Activated T-cell treated with anti-CD3 and anti-CD28 coated beads, Interleukin-2, amount 50 U/mL, for 24 hours (primary cell): Measurements from ENCODE around the gene GNAL.

ENCODE experiments used
- DNase-seq: peaks from one replicate; pipeline ENCODE4 v3.0.0-alpha.2; 2020
- H3K27ac Mint-ChIP-seq: 2 replicates; pipeline ENCODE4 v1.8.0; 2020; ENCODE audit warnings: mild to moderate bottlenecking, mixed read lengths
- H3K27me3 Mint-ChIP-seq: 2 replicates; pipeline ENCODE4 v1.8.0; 2020; ENCODE audit warnings: mixed read lengths
- H3K36me3 Mint-ChIP-seq: 2 replicates; pipeline ENCODE4 v1.8.0; 2020; ENCODE audit warnings: low read depth, mixed read lengths
- H3K4me1 Mint-ChIP-seq: 2 replicates; pipeline ENCODE4 v1.8.0; 2020; ENCODE audit warnings: low read depth, mixed read lengths
- H3K4me3 Mint-ChIP-seq: 2 replicates; pipeline ENCODE4 v1.8.0; 2020; ENCODE audit warnings: mild to moderate bottlenecking, moderate library complexity, mixed read lengths
- H3K9me3 Mint-ChIP-seq: 2 replicates; pipeline ENCODE4 v1.8.0; 2020; ENCODE audit warnings: mixed read lengths

GNAL gene

DNA sequence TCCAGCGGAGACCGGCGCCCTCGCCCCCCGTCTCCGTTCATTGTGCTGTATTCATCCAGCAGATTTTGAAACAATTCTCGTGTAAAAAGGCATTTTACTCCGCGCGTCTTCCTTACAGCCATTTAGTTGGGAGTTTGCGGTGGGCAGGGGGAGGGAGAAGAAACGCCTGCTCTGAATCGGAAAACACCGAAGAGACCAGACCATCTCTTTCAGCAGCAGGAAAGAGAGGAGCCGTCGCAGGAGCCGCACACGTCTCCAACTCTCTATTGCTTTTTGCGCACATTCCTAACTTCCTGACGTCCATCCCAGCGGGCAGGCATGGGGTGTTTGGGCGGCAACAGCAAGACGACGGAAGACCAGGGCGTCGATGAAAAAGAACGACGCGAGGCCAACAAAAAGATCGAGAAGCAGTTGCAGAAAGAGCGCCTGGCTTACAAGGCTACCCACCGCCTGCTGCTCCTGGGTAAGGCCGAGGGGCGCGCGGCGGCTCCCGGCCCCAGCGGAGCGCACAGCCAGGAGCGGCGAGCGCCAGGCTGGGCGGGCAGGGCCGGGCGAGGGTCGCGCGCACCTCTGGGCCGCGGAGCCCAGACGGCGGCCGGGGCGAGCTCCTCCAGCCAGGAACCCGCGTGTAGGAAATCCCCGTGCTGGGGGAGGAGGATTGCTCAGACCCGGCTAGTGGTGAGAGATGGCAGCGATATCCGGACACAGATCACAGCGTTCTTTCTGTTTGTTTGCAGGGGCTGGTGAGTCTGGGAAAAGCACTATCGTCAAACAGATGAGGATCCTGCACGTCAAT, 63.2 kb downstream of the GNAL start:
- H3K27me3 Mint-ChIP-seq = peaks cover 68% of the 10 kb centered on the region

DNA sequence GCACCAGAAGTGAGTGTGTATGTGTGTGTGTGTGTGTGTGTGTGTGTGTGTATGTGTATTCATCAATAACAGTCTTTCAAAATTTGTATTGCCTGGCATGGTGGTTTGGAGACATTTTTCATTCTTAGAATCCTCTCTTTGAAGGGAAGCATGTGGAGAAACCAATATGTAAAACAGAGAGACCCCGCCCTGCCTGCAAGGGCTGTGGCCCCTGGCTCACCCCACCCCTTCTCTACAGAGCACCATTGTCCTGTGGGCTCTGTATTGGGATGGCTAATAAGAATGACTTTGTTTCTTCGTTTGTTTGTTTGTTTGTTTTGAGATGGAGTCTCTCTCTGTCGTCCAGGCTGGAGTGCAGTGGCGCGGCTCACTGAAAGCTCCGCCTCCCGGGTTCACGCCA, 65.9 kb downstream of the GNAL start:
- no peaks in the 10 kb centered on the region for H3K36me3 Mint-ChIP-seq
- H3K4me3 Mint-ChIP-seq = no peak overlapping the region
- H3K27me3 Mint-ChIP-seq = peaks cover 57% of the 10 kb centered on the region
- H3K4me1 Mint-ChIP-seq = peaks cover 13% of the 10 kb centered on the region
- no peaks in the 10 kb centered on the region for H3K9me3 Mint-ChIP-seq
- no peak overlapping the region for H3K27ac Mint-ChIP-seq
- DNase-seq = no peak

More for the DNA sequence above, 63.2 kb downstream of the GNAL start:
- no peak overlapping the region for H3K27ac Mint-ChIP-seq
- H3K9me3 Mint-ChIP-seq = no peaks in the 10 kb centered on the region
- H3K4me3 Mint-ChIP-seq = peak overlapping the region; percentile 43
- peaks cover 13% of the 10 kb centered on the region for H3K4me1 Mint-ChIP-seq
- no peak for DNase-seq
- no peaks in the 10 kb centered on the region for H3K36me3 Mint-ChIP-seq

GRCh38 chr18:11757084-11757590, 68.1 kb downstream of the GNAL start:
- no peak for DNase-seq
- peaks cover 40% of the 10 kb centered on the region for H3K27me3 Mint-ChIP-seq
- no peaks in the 10 kb centered on the region for H3K9me3 Mint-ChIP-seq
- no peaks in the 10 kb centered on the region for H3K36me3 Mint-ChIP-seq
- H3K4me1 Mint-ChIP-seq = peaks cover 5% of the 10 kb centered on the region
- H3K27ac Mint-ChIP-seq = no peak overlapping the region
- H3K4me3 Mint-ChIP-seq = no peak overlapping the region

DNA sequence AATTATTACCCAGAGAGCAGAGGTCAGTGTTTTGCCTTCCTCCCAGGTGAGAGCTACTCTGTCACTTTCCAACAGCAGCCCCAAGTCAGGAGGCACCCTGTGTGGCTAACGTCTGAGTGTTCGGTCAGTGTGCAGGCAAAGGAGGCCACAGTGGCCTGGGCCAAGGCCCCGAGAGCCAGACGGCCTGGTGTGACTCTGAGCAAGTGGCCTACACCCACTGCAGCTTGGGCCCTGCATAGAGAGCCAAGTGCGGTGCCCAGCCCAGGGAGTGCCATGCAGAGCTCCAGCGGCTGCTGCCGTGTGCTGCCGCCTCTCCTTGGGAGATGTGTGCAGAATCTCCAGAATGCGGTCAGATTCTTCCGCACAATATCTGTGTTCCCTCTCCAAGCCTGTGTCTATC, 70.4 kb downstream of the GNAL start:
- H3K27me3 Mint-ChIP-seq = peaks cover 21% of the 10 kb centered on the region
- no peaks in the 10 kb centered on the region for H3K36me3 Mint-ChIP-seq
- H3K9me3 Mint-ChIP-seq = no peaks in the 10 kb centered on the region
- no peak for DNase-seq
- H3K4me1 Mint-ChIP-seq = no peaks in the 10 kb centered on the region
- H3K27ac Mint-ChIP-seq = no peak overlapping the region
- no peak overlapping the region for H3K4me3 Mint-ChIP-seq

DNA sequence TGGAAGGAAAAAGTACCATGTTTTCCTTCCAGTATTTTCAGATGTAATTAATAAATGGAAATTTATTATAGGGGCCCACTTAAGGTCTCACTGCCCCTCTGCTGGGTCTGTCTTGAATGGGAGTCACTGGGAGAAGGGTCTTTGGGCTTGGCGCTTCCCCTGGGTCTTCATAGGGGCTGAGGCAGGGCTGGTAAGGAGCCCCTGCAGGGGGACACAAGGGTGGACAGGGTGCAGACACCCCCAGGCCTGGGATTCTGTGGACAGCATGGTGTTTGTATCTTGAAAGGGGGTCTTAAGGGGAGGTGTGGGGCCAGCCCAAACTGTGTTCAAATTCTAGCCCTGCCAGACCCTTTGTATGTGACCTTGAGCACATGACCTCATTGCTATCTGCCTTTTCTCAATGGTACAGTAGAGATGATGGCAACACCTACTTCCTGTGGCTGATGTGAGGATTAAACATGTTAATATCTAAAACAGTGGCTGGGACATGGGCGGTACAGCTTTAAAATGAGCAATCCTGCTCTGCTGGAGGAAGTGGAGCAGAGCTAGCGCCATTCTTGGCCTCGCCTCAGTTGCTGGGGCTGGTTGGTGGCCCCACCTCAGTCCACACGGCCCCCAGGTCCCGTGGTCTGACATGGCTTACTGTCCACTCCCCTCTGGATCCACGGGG, 71.6 kb downstream of the GNAL start:
- no peaks in the 10 kb centered on the region for H3K9me3 Mint-ChIP-seq
- H3K4me3 Mint-ChIP-seq = no peak overlapping the region
- H3K4me1 Mint-ChIP-seq = no peaks in the 10 kb centered on the region
- no peak overlapping the region for H3K27ac Mint-ChIP-seq
- no peaks in the 10 kb centered on the region for H3K36me3 Mint-ChIP-seq
- no peak for DNase-seq
- peaks cover 12% of the 10 kb centered on the region for H3K27me3 Mint-ChIP-seq

DNA sequence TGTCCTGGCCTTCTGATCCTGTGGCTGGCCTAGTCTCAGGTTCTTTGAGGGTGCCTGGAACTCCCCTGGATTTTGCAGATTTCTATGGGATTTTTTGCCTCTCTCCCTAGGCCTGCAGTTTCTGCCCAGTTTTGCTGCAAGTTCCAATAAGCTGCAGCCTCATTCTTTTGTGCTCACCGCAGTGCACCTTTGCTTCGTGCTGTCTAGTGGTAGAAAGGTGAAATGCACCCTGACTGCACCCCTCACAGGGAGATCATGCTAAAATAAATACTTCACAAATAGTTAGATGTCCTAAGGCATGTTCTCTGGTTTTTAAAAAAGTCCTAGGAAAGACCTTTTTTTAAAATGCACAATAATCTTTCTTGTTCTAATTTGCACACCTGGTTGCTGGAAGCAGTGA, 72.5 kb downstream of the GNAL start:
- no peak overlapping the region for H3K4me3 Mint-ChIP-seq
- no peak for DNase-seq
- no peaks in the 10 kb centered on the region for H3K4me1 Mint-ChIP-seq
- H3K9me3 Mint-ChIP-seq = no peaks in the 10 kb centered on the region
- no peak overlapping the region for H3K27ac Mint-ChIP-seq
- H3K36me3 Mint-ChIP-seq = no peaks in the 10 kb centered on the region
- H3K27me3 Mint-ChIP-seq = peaks cover 7% of the 10 kb centered on the region

DNA sequence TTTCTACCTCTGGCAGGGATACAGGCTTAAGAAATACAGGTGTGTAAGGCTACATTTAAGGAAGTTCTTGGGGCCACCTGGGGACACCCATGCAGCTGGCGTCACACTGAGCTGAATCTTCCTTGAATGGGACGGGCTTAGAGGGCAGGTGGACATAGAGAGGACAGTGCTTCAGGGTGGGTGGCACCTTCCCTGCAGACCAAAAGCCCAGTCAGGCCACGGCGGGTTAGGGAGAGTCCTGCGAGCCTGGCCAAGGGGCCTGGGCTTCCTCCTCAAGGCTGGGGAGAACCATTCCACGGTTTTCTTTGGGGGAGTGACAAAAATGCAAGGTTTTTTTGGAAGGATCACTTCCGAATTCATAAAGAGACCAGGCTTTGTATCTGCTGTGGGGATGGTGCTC, 73.4 kb downstream of the GNAL start:
- Mint-ChIP-seq H3K9me3 (no peaks in the 10 kb centered on the region), H3K4me1 (no peaks in the 10 kb centered on the region), H3K27me3 (peaks cover 2% of the 10 kb centered on the region), H3K4me3 (no peak overlapping the region), H3K27ac (no peak overlapping the region), H3K36me3 (no peaks in the 10 kb centered on the region)
- DNase-seq = no peak

DNA sequence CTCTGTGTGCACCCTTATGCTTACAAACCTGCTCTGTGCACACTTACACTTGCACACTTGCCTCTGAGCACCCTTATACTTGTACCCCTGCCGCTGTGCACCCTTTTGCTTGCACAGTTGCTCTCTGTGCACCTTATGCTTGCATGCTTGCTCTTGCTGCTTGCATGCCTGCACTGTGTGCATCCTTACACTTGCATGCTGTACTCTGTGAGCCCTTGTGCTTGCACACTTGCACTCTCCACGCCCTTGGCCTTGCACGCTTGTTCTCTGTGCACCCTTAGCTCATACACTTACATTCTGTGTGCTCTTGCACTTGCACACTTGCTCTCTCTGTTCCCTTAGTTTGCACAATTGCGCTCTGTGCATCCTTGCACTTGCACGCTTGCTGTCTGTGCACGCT, 78.3 kb downstream of the GNAL start:
- Mint-ChIP-seq H3K27ac (no peak overlapping the region), H3K4me3 (no peak overlapping the region), H3K9me3 (no peaks in the 10 kb centered on the region), H3K36me3 (no peaks in the 10 kb centered on the region), H3K4me1 (no peaks in the 10 kb centered on the region), H3K27me3 (peaks cover 3% of the 10 kb centered on the region)
- DNase-seq = no peak

- H3K27me3 Mint-ChIP-seq = peaks cover 7% of the 10 kb centered on the region
- no peak for DNase-seq
- H3K4me3 Mint-ChIP-seq = no peak overlapping the region
- no peaks in the 10 kb centered on the region for H3K4me1 Mint-ChIP-seq
- H3K9me3 Mint-ChIP-seq = no peaks in the 10 kb centered on the region
- H3K27ac Mint-ChIP-seq = no peak overlapping the region
- no peaks in the 10 kb centered on the region for H3K36me3 Mint-ChIP-seq
Measured at GRCh38 chr18:11767935-11768334, 78.9 kb downstream of the GNAL start.

DNA sequence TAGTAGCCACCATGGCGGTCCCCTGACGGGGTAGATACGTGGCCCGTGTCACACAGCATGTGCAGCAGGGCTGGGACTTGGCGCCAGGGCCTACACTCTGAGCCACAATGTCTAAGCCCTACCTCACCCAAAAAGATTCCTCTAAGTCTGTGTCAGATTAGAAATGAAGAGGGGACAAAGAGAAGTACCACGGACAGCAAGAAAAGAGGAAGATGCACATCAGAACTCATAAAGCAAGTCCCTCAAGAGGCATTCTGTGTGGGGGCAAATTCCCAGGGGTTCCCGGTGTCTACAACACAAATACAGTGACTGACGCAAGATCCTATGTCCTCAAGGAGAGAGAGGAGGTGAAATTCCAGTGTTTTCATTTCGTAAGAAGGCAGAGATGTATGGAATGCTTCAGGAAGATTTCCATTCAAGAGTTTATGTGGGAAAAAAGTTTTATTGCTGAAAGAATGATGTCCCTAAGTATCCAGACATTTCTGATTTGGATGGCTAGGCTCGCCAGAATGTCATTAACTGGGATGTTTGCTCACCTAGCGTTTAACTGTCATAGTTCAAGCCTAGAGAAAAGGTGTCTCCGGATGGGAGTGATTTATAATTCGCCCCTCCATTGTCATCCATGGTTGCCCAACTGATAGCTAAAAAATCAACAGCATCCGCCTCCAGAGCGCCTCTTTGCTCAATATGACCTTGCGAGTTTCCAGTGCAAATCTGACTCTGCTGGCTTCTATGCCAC, 86.5 kb downstream of the GNAL start:
- H3K9me3 Mint-ChIP-seq = no peaks in the 10 kb centered on the region
- DNase-seq = no peak
- H3K4me1 Mint-ChIP-seq = no peaks in the 10 kb centered on the region
- no peak overlapping the region for H3K4me3 Mint-ChIP-seq
- H3K27ac Mint-ChIP-seq = no peak overlapping the region
- peaks cover 12% of the 10 kb centered on the region for H3K27me3 Mint-ChIP-seq
- no peaks in the 10 kb centered on the region for H3K36me3 Mint-ChIP-seq

DNA sequence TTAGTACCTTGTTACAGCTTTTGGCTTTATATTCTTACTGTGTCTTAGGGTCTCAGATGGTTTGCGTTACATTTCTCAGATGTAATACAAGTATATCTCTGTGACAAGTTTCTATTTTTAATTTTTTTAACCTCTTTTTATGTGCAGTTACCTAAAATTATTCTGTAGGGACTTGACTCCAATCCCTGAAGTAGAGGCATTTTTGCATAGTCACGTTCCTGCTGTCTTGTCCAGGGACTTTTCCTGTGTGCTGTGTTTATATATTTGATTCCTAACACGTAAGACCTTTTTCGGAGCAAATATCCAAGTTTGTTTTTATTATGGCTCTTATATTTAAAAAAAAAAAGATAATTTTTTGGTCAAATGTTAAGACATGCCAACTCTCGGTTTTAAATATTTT, 91.0 kb downstream of the GNAL start:
- Mint-ChIP-seq H3K27ac (no peak overlapping the region), H3K9me3 (no peaks in the 10 kb centered on the region), H3K36me3 (no peaks in the 10 kb centered on the region), H3K4me3 (no peak overlapping the region), H3K27me3 (peaks cover 2% of the 10 kb centered on the region), H3K4me1 (no peaks in the 10 kb centered on the region)
- no peak for DNase-seq

DNA sequence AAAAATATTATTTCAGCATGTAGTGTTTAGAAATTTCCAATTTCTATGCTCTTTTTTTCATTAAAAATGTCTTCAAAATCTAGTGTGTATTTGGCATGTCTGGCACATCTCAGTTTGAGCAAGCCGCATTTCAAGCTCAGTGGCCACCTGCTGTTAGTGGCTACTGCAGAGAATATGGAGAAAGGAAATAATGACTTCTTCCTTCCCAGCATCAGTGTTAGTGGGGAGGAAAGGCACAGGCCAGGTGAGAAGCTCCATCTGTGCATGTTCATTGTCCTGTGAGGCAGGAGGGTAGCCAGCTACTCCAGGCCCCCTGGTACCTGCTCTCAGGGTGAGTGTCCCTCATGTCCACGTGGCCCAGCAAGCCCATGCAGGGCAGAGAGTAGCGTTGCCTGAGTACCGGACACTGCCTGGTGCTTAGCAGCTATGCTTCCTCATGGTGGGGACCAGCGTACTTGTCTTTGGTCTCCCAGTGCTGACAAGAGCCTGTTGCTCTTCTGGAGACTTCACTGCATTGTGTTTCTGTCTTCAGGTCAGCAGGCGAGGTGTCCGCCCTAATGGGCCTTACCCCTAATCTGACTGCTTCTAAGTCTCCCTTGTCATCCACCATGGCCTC, 94.8 kb downstream of the GNAL start:
- H3K27ac Mint-ChIP-seq = no peak overlapping the region
- H3K36me3 Mint-ChIP-seq = no peaks in the 10 kb centered on the region
- no peak overlapping the region for H3K4me3 Mint-ChIP-seq
- no peak for DNase-seq
- peaks cover 7% of the 10 kb centered on the region for H3K4me1 Mint-ChIP-seq
- H3K9me3 Mint-ChIP-seq = no peaks in the 10 kb centered on the region
- peaks cover 13% of the 10 kb centered on the region for H3K27me3 Mint-ChIP-seq

DNA sequence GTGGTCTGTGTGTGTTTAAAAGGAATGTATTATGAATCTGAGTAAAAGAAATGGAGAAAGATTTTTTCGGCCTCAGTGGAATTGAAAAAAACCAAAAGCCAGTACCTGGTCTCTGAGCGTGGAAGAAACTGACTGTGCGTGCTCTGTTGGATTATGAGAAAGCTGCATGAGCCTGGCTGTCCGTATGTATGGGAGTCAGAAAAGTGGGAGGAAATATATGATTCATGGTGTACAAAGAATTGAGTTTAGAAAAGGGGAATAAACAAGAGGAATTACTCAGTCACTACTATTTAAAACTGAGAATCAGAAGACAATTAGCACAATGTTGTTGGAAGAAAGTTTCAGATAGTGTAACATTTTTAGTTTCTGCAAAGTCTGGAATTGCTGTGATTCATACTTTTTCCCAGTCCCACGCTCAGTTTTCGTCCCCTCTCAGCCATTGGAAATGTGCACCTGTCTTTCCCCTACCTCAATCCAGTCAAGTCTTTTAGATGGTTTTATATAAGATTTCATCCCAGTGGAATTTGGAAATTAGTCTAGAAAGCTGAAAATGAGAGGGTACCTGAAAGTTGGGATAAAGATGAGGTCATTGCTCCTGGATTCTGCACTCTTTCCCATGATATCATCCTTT, 95.7 kb downstream of the GNAL start:
- Mint-ChIP-seq H3K4me3 (no peak overlapping the region), H3K4me1 (peaks cover 7% of the 10 kb centered on the region), H3K27me3 (peaks cover 15% of the 10 kb centered on the region), H3K27ac (no peak overlapping the region), H3K36me3 (no peaks in the 10 kb centered on the region), H3K9me3 (no peaks in the 10 kb centered on the region)
- DNase-seq = no peak

GRCh38 chr18:11785444-11786055, 96.5 kb downstream of the GNAL start:
- H3K36me3 Mint-ChIP-seq = no peaks in the 10 kb centered on the region
- H3K27ac Mint-ChIP-seq = no peak overlapping the region
- no peak for DNase-seq
- H3K27me3 Mint-ChIP-seq = peaks cover 16% of the 10 kb centered on the region
- H3K9me3 Mint-ChIP-seq = no peaks in the 10 kb centered on the region
- peaks cover 7% of the 10 kb centered on the region for H3K4me1 Mint-ChIP-seq
- H3K4me3 Mint-ChIP-seq = no peak overlapping the region
